ENCODE measurements around the gene YIPF3. TPM values are rescaled to one million over a fixed set of nuclear protein-coding genes. Genes with fewer than 3 reads are reported as not detected.

The YIPF3 gene
- total and polyA plus RNA-seq, 9 of the 15 experiments (the other 6 are each of a cell fraction or from before 2014, with no cell fraction given): 27.5 to 75.3 (median 57.6) TPM

- no peak for TF ChIP-seq ZNF717 (CRISPR knock-in tag; IDR thresholded peaks at IDR 0.05)
- TF ChIP-seq NEUROD1 (IDR thresholded peaks at IDR 0.05; ENCODE audit: borderline replicate concordance, low read depth, low read length, partially characterized antibody): peak; percentile 92
- peak; percentile 85 for TF ChIP-seq TFAP4 (CRISPR knock-in tag; IDR thresholded peaks at IDR 0.05; ENCODE audit: borderline replicate concordance)
- peak; percentile 22 for TF ChIP-seq ZFP36 (IDR thresholded peaks at IDR 0.05; ENCODE audit: low read depth, low read length, partially characterized antibody)
- no peak for TF ChIP-seq USF2 (CRISPR knock-in tag; IDR thresholded peaks at IDR 0.05)
- TF ChIP-seq NONO (IDR thresholded peaks at IDR 0.05; ENCODE audit: low read depth in 2 of 2, low read length in 1 of 2): 0 out of 4 replicates have a peak, but pooled peaks of 1 of the 2 experiments have one; percentile 38
- no peak for TF ChIP-seq FUS (optimal IDR thresholded peaks at IDR 0.05; ENCODE audit: low read depth, low read length)
- no peak for TF ChIP-seq ZNF445 (CRISPR knock-in tag; IDR thresholded peaks at IDR 0.05; ENCODE audit: low read depth)
- no peak for TF ChIP-seq ZNF766 (CRISPR knock-in tag; conservative IDR thresholded peaks at IDR 0.05)
- TF ChIP-seq ZNF280A (IDR thresholded peaks at IDR 0.05; ENCODE audit: low read depth, partially characterized antibody): no peak
- TF ChIP-seq GTF2E2 (tag; IDR thresholded peaks at IDR 0.05): peak; percentile 90
- peak; percentile 97 for TF ChIP-seq POLR2G (IDR thresholded peaks at IDR 0.05; ENCODE audit: low read depth, low read length)
- TF ChIP-seq SNIP1 (IDR thresholded peaks at IDR 0.05; ENCODE audit: low read depth): no peak
- peak; percentile 83 for TF ChIP-seq MXD1 (CRISPR knock-in tag; IDR thresholded peaks at IDR 0.05; ENCODE audit: borderline replicate concordance, poor library complexity, severe bottlenecking)
- TF ChIP-seq RBM15 (IDR thresholded peaks at IDR 0.05; ENCODE audit: insufficient read depth, low read length): no peak
- TF ChIP-seq ZBTB33 (CRISPR knock-in tag; IDR thresholded peaks at IDR 0.05): peak; percentile 9; the same call in 1 of the 2 replicates
- TF ChIP-seq RNF2 (IDR thresholded peaks at IDR 0.05): peak; percentile 39; the same call in 1 of the 2 replicates
- no peak for TF ChIP-seq ASH1L (IDR thresholded peaks at IDR 0.05; ENCODE audit: borderline replicate concordance, low read depth, partially characterized antibody)
- no peak for TF ChIP-seq PRPF4 (IDR thresholded peaks at IDR 0.05; ENCODE audit: insufficient read depth, low read depth, low read length, poor library complexity, severe bottlenecking)
- TF ChIP-seq SRSF7 (optimal IDR thresholded peaks at IDR 0.05; ENCODE audit: low read depth, low read length): no peak
These were observed at the start of gene YIPF3, which contains the start of gene POLR1C (continued) for GRCh38 chr6:43516697-43517504.
